HepG2 (cell line): ENCODE results near the gene LPIN3. TPM values are rescaled to one million over a fixed set of nuclear protein-coding genes. Genes with fewer than 3 reads are reported as not detected.

Experiments used
- HNF4A ChIP-seq: sonication (generic); formaldehyde crosslinking; IDR thresholded peaks from 2 replicates; pipeline ENCODE4 v1.4.0; 2020; ENCODE audit warnings: missing genetic modification reagents
- MIER2 ChIP-seq: IDR thresholded peaks from 2 replicates; pipeline ENCODE4 v1.6.1; 2016; ENCODE audit warnings: missing biosample characterization, missing genetic modification reagents
- MXD4 ChIP-seq: IDR thresholded peaks from 2 replicates; pipeline ENCODE4 v1.6.1; 2016; ENCODE audit warnings: mild to moderate bottlenecking, missing biosample characterization, missing genetic modification reagents
- MYC ChIP-seq: sonication (generic); formaldehyde crosslinking; IDR thresholded peaks from 2 replicates; pipeline ENCODE4 v1.9.0; 2021; ENCODE audit warnings: missing genetic modification reagents, borderline replicate concordance
- PHF20 ChIP-seq: sonication (generic); formaldehyde crosslinking; IDR thresholded peaks from 2 replicates; pipeline ENCODE4 v1.5.0; 2020; ENCODE audit warnings: mild to moderate bottlenecking, missing genetic modification reagents
- PHF21A ChIP-seq: sonication (generic); formaldehyde crosslinking; IDR thresholded peaks from 2 replicates; pipeline ENCODE4 v1.5.0; 2020; ENCODE audit warnings: mild to moderate bottlenecking, missing genetic modification reagents
- SALL2 ChIP-seq: sonication (generic); formaldehyde crosslinking; IDR thresholded peaks from 2 replicates; pipeline ENCODE4 v1.8.1; 2023; ENCODE audit warnings: mild to moderate bottlenecking, missing genetic modification reagents, inconsistent platforms
- STAT6 ChIP-seq: sonication (generic); formaldehyde crosslinking; IDR thresholded peaks from 2 replicates; pipeline ENCODE4 v1.4.0; 2020; ENCODE audit warnings: missing genetic modification reagents, mild to moderate bottlenecking, borderline replicate concordance
- TBX2 ChIP-seq: sonication (generic); formaldehyde crosslinking; IDR thresholded peaks from 2 replicates; pipeline ENCODE4 v1.5.0; 2020; ENCODE audit warnings: missing genetic modification reagents, mild to moderate bottlenecking, borderline replicate concordance
- WIZ ChIP-seq: sonication (generic); formaldehyde crosslinking; IDR thresholded peaks from 2 replicates; pipeline ENCODE4 v1.5.1; 2020; ENCODE audit warnings: mild to moderate bottlenecking, missing genetic modification reagents
- ZHX2 ChIP-seq, 2 experiments: sonication (generic) in 1 of 2; formaldehyde crosslinking in 1 of 2; IDR thresholded peaks; 2 replicates each; pipeline versions ENCODE4 v1.6.1 to v1.9.0; 2014 to 2022; ENCODE audit warnings: antibody characterized with exemption in 1 of 2, borderline replicate concordance in 1 of 2, inconsistent platforms in 1 of 2, low read depth in 1 of 2, missing genetic modification reagents in 1 of 2
- ZNF281 ChIP-seq: sonication (generic); formaldehyde crosslinking; IDR thresholded peaks from 2 replicates; pipeline ENCODE4 v1.4.0; 2020; ENCODE audit warnings: missing genetic modification reagents, borderline replicate concordance
- ZNF549 ChIP-seq: sonication (generic); formaldehyde crosslinking; IDR thresholded peaks from 2 replicates; pipeline ENCODE4 v1.5.0; 2020; ENCODE audit warnings: missing genetic modification reagents
- ZNF772 ChIP-seq: sonication (generic); formaldehyde crosslinking; IDR thresholded peaks from 2 replicates; pipeline ENCODE4 v1.5.0; 2020; ENCODE audit warnings: mild to moderate bottlenecking, missing genetic modification reagents
- ZNF883 ChIP-seq: sonication (generic); formaldehyde crosslinking; IDR thresholded peaks from 2 replicates; pipeline ENCODE4 v1.5.1; 2020; ENCODE audit warnings: mild to moderate bottlenecking, missing genetic modification reagents; ENCODE audit errors: not compliant biosample characterization
- polyA plus RNA-seq, 8 experiments: library from polyadenylated mRNA; depleted of rRNA in 3 of 8; stranded (reverse) in 7 of 8; unstranded in 1 of 8; fragments of >200 nt; fragmentation: Illumina TruSeq in 4 of 8; extraction: Trizol in 4 of 8; gene quantifications; 2 replicates each; pipeline versions ENCODE4 v1.2.1 to v1.2.3, GENCODE V29; 2011 to 2016; ENCODE audit warnings: low read depth in 4 of 8, missing spikeins in 1 of 8, mixed read lengths in 1 of 8; ENCODE audit not compliant: insufficient read depth in 1 of 8
- total RNA-seq, 5 experiments: library from RNA; depleted of rRNA; stranded (reverse); fragments of >200 nt; fragmentation: Illumina TruSeq; extraction: Trizol; gene quantifications; 2 replicates each; pipeline ENCODE4 v1.2.3, GENCODE V29; 2016; ENCODE audit warnings: low read depth in 1 of 5

The LPIN3 gene
- total and polyA plus RNA-seq, 2 of the 13 experiments (the other 11 are each of a cell fraction or from before 2014, with no cell fraction given) = 14.2 to 28.6 TPM

- peak; percentile 64; the same call in 1 of the 2 replicates for TF ChIP-seq MYC
- no peak; the same call in 1 of the 2 replicates for TF ChIP-seq MIER2
- peak; percentile 25 for TF ChIP-seq TBX2 (CRISPR knock-in tag)
- TF ChIP-seq SALL2 (CRISPR knock-in tag) = peak; percentile 69
- 0 out of 2 replicates have a peak, but pooled peaks have one; percentile 16 for TF ChIP-seq ZNF549 (CRISPR knock-in tag)
- peak; percentile 60 for TF ChIP-seq PHF20 (CRISPR knock-in tag)
- peak; percentile 76 for TF ChIP-seq HNF4A
- TF ChIP-seq MXD4 (CRISPR knock-in tag) = peak; percentile 67; the same call in 1 of the 2 replicates
- TF ChIP-seq ZNF772 = peak; percentile 73
- TF ChIP-seq ZNF883 (CRISPR knock-in tag) = peak; percentile 75
- TF ChIP-seq ZNF281 = peak; percentile 82
- peak; percentile 28; the same call in 1 of the 2 replicates for TF ChIP-seq WIZ (CRISPR knock-in tag)
- TF ChIP-seq STAT6 = peak; percentile 77; the same call in 1 of the 2 replicates
- 0 out of 2 replicates have a peak, but pooled peaks have one; percentile 27 for TF ChIP-seq ZHX2 (IDR thresholded peaks at IDR 0.05; ENCODE audit: low read depth)
- no peak for TF ChIP-seq ZHX2 (CRISPR knock-in tag; IDR thresholded peaks at IDR 0.05; ENCODE audit: borderline replicate concordance)
- no peak for TF ChIP-seq PHF21A (CRISPR knock-in tag)
These were observed 22.9 kb upstream of the LPIN3 start, which contains the start of gene ZHX3 (continued) for GRCh38 chr20:41317546-41318270.
